ENCODE results near the gene CENPT. TPM values are rescaled to one million over a fixed set of nuclear protein-coding genes. Genes with fewer than 3 reads are reported as not detected.
A peak's percentile ranks its signal among the peaks of the same experiment; 100 is the strongest.

Gene CENPT
- total and polyA plus RNA-seq, 2 of the 13 experiments (the other 11 are each of a cell fraction or from before 2014, with no cell fraction given) = 40.9 to 43.3 TPM

DNA sequence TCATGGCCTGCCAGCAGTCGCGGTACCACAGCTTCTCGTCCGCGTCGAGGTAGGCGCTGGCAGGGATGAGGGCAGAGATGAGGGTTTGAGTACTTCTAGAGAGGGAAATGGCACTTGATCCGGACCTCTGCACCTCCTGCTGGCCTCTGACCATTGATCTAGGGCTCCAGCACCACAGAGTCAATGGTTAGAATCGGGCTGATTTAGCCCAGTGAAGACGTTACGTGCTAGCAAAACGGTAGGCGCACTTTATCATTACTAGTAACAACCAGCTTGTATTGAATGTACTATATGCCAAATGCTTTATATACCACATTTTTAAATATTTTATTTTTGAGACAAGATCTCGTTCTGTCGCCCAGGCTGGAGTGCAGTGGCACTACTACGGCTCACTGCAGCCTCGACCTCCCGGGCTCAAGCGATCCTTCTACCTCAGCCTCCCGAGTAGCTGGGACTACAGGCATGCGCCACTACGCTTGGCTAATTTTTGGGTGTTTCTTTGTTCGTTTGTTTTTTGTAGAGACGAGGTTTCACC, 40.3 kb downstream of the CENPT start (continued):
- TF ChIP-seq ZNF572 (CRISPR knock-in tag; IDR thresholded peaks at IDR 0.05) (peak; percentile 44; the same call in 1 of the 2 replicates), TOPORS (CRISPR knock-in tag; IDR thresholded peaks at IDR 0.05) (0 out of 2 replicates have a peak, but pooled peaks have one; percentile 30), ZMYM2 (CRISPR knock-in tag; IDR thresholded peaks at IDR 0.05) (peak; percentile 63; the same call in 1 of the 2 replicates), ZNF430 (CRISPR knock-in tag; IDR thresholded peaks at IDR 0.05) (peak; percentile 23), JUND (CRISPR knock-in tag; IDR thresholded peaks at IDR 0.05) (no peak), PAX8 (CRISPR knock-in tag; IDR thresholded peaks at IDR 0.05; ENCODE audit: borderline replicate concordance) (0 out of 2 replicates have a peak, but pooled peaks have one; percentile 16), CHD4 (IDR thresholded peaks at IDR 0.05; ENCODE audit: borderline replicate concordance, low read length) (peak; percentile 59; the same call in 1 of the 2 replicates), ATRX (CRISPR knock-in tag; IDR thresholded peaks at IDR 0.05; ENCODE audit: borderline replicate concordance) (0 out of 2 replicates have a peak, but pooled peaks have one; percentile 31), SALL2 (CRISPR knock-in tag; IDR thresholded peaks at IDR 0.05) (0 out of 2 replicates have a peak, but pooled peaks have one; percentile 10), ZMAT3 (CRISPR knock-in tag; conservative IDR thresholded peaks at IDR 0.05) (no peak), ZNF883 (CRISPR knock-in tag; IDR thresholded peaks at IDR 0.05; ENCODE audit: not compliant biosample characterization) (no peak), ZNF724P (CRISPR knock-in tag; IDR thresholded peaks at IDR 0.05; ENCODE audit: borderline replicate concordance) (0 out of 2 replicates have a peak, but pooled peaks have one; percentile 27), CHCHD3 (CRISPR knock-in tag; IDR thresholded peaks at IDR 0.05) (peak; percentile 79; the same call in 1 of the 2 replicates), ZFY (CRISPR knock-in tag; IDR thresholded peaks at IDR 0.05) (0 out of 2 replicates have a peak, but pooled peaks have one; percentile 12)
- TF ChIP-seq, protein P1, sequence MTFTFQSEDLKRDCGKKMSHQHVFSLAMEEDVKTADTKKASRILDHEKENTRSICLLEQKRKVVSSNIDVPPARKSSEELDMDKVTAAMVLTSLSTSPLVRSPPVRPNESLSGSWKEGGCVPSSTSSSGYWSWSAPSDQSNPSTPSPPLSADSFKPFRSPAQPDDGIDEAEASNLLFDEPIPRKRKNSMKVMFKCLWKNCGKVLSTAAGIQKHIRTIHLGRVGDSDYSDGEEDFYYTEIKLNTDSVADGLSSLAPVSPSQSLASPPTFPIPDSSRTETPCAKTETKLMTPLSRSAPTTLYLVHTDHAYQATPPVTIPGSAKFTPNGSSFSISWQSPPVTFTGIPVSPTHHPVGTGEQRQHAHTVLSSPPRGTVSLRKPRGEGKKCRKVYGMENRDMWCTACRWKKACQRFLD (CRISPR knock-in tag; IDR thresholded peaks at IDR 0.05; ENCODE audit: borderline replicate concordance) = no peak
- TF ChIP-seq, protein P2, sequence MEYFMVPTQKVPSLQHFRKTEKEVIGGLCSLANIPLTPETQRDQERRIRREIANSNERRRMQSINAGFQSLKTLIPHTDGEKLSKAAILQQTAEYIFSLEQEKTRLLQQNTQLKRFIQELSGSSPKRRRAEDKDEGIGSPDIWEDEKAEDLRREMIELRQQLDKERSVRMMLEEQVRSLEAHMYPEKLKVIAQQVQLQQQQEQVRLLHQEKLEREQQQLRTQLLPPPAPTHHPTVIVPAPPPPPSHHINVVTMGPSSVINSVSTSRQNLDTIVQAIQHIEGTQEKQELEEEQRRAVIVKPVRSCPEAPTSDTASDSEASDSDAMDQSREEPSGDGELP (IDR thresholded peaks at IDR 0.05; ENCODE audit: borderline replicate concordance, low read depth) = 0 out of 2 replicates have a peak, but pooled peaks have one; percentile 31
- TF ChIP-seq, protein P3, sequence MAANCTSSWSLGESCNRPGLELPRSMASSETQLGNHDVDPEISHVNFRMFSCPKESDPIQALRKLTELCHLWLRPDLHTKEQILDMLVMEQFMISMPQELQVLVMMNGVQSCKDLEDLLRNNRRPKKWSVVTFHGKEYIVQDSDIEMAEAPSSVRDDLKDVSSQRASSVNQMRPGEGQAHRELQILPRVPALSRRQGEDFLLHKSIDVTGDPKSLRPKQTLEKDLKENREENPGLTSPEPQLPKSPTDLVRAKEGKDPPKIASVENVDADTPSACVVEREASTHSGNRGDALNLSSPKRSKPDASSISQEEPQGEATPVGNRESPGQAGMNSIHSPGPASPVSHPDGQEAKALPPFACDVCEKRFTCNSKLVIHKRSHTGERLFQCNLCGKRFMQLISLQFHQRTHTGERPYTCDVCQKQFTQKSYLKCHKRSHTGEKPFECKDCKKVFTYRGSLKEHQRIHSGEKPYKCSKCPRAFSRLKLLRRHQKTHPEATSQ (CRISPR knock-in tag; IDR thresholded peaks at IDR 0.05; ENCODE audit: borderline replicate concordance) = peak; percentile 64; the same call in 1 of the 2 replicates
- TF ChIP-seq, protein P4, sequence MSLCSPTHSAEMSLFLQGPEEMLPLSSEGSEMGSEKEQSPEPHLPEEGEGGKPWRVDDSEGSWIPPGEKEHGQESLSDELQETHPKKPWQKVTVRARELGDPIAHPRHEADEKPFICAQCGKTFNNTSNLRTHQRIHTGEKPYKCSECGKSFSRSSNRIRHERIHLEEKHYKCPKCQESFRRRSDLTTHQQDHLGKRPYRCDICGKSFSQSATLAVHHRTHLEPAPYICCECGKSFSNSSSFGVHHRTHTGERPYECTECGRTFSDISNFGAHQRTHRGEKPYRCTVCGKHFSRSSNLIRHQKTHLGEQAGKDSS (CRISPR knock-in tag; IDR thresholded peaks at IDR 0.05; ENCODE audit: borderline replicate concordance, low read depth) = 0 out of 2 replicates have a peak, but pooled peaks have one; percentile 85
- TF ChIP-seq, protein P5, sequence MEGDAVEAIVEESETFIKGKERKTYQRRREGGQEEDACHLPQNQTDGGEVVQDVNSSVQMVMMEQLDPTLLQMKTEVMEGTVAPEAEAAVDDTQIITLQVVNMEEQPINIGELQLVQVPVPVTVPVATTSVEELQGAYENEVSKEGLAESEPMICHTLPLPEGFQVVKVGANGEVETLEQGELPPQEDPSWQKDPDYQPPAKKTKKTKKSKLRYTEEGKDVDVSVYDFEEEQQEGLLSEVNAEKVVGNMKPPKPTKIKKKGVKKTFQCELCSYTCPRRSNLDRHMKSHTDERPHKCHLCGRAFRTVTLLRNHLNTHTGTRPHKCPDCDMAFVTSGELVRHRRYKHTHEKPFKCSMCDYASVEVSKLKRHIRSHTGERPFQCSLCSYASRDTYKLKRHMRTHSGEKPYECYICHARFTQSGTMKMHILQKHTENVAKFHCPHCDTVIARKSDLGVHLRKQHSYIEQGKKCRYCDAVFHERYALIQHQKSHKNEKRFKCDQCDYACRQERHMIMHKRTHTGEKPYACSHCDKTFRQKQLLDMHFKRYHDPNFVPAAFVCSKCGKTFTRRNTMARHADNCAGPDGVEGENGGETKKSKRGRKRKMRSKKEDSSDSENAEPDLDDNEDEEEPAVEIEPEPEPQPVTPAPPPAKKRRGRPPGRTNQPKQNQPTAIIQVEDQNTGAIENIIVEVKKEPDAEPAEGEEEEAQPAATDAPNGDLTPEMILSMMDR (CRISPR knock-in tag; IDR thresholded peaks at IDR 0.05) = peak; percentile 50
